Measurements from ENCODE around the gene ZBTB8A. TPM values are rescaled to one million over a fixed set of nuclear protein-coding genes. Genes with fewer than 3 reads are reported as not detected.

Gene ZBTB8A
- total and polyA plus RNA-seq, 10 of the 15 experiments (the other 5 are each of a cell fraction or from before 2014, with no cell fraction given), result 0.48 to 4.7 (median 2.4) TPM

DNA sequence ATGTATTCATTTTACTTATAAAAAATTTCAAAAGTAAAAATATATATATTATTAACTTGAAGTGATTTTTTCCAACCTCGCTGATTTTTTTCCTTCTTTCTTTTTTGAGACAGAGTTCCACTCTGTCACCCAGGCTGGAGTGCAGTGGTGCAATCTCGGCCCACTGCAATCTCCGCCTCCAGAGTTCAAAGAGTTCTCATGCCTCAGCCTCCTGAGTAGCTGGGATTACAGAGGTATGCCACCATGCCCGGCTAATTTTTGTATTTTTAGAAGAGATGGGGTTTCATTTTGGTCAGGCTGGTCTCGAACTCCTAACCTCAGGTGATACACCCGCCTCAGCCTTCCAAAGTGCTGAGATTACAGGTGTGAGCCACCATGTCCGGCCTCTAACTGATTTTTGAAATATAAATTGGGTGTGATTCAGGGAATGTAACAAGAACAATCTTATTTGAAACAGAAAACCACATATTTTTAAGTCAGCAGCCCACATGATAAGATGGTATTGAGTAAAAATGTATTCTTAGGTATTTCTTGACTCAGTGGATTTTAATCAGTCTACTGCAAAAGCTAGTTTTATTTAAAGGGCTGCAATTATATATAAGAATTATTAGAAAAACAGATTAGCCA is 44.4 kb upstream of the ZBTB8A start:
- FAIRE-seq, result no peak
- Histone ChIP-seq H3K9me3 (replicated peaks; ENCODE audit: control insufficient read depth, insufficient read depth, low read length) (no peaks in the 10 kb centered on the region), H3K36me3 (ENCODE audit: control insufficient read depth in 2 of 2, insufficient read depth in 2 of 2, low read length in 1 of 2) (no peaks in the 10 kb centered on the region), H3K27ac (ENCODE audit: control insufficient read depth, insufficient read depth) (no peak overlapping the region), H2AFZ (ENCODE audit: control insufficient read depth, low read depth, low read length) (no peak overlapping the region), H4K20me1 (ENCODE audit: control insufficient read depth, insufficient read depth) (no peaks in the 10 kb centered on the region), H3K9ac (ENCODE audit: control insufficient read depth, insufficient read depth, low read length) (no peak overlapping the region), H3K79me2 (ENCODE audit: control insufficient read depth, insufficient read depth, low read length) (no peaks in the 10 kb centered on the region), H3K4me3 (no peak overlapping the region), H3K27me3 (replicated peaks in 1 of 2; ENCODE audit: control insufficient read depth in 2 of 2, insufficient read depth in 2 of 2, low read length in 1 of 2) (no peaks in the 10 kb centered on the region; a peak in 1 of 4 replicates), H3K4me2 (ENCODE audit: control insufficient read depth, insufficient read depth) (no peak overlapping the region), H3K4me1 (ENCODE audit: control insufficient read depth, insufficient read depth, low read length) (no peaks in the 10 kb centered on the region; the same call in 1 of the 2 replicates)
- DNase-seq (ENCODE audit: low read depth, low spot score), result no peak
- no TSS peak for BruUV-seq (replicated peaks)
- TF ChIP-seq, protein P1, sequence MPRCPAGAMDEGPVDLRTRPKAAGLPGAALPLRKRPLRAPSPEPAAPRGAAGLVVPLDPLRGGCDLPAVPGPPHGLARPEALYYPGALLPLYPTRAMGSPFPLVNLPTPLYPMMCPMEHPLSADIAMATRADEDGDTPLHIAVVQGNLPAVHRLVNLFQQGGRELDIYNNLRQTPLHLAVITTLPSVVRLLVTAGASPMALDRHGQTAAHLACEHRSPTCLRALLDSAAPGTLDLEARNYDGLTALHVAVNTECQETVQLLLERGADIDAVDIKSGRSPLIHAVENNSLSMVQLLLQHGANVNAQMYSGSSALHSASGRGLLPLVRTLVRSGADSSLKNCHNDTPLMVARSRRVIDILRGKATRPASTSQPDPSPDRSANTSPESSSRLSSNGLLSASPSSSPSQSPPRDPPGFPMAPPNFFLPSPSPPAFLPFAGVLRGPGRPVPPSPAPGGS (IDR thresholded peaks at IDR 0.05; ENCODE audit: borderline replicate concordance, insufficient read depth, low read depth, low read length, poor library complexity, severe bottlenecking), result no peak
- TF ChIP-seq ZNF217 (IDR thresholded peaks at IDR 0.05) (no peak), POLR2AphosphoS2 (IDR thresholded peaks at IDR 0.05; ENCODE audit: low read depth, low read length) (no peak), MTA3 (IDR thresholded peaks at IDR 0.05; ENCODE audit: borderline replicate concordance, low read length) (no peak), SMC3 (IDR thresholded peaks at IDR 0.05; ENCODE audit: borderline replicate concordance, low read length) (no peak), WRNIP1 (IDR thresholded peaks at IDR 0.05; ENCODE audit: borderline replicate concordance, low read depth, low read length) (no peak), GATAD2B (conservative IDR thresholded peaks at IDR 0.05; ENCODE audit: low read depth) (no peak)
- TF ChIP-seq, protein P2, sequence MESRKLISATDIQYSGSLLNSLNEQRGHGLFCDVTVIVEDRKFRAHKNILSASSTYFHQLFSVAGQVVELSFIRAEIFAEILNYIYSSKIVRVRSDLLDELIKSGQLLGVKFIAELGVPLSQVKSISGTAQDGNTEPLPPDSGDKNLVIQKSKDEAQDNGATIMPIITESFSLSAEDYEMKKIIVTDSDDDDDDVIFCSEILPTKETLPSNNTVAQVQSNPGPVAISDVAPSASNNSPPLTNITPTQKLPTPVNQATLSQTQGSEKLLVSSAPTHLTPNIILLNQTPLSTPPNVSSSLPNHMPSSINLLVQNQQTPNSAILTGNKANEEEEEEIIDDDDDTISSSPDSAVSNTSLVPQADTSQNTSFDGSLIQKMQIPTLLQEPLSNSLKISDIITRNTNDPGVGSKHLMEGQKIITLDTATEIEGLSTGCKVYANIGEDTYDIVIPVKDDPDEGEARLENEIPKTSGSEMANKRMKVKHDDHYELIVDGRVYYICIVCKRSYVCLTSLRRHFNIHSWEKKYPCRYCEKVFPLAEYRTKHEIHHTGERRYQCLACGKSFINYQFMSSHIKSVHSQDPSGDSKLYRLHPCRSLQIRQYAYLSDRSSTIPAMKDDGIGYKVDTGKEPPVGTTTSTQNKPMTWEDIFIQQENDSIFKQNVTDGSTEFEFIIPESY (IDR thresholded peaks at IDR 0.05), result no peak
- no peak for ATAC-seq
- ChIA-PET POLR2A (no interaction called here), RAD21 (ENCODE audit: unreplicated experiment) (no interaction called here), CTCF (interaction anchor here (1.4 kb wide), 2 partner anchors 40 to 46 kb away, joined by 3 to 4 read pairs; no protein-coding TSS in a partner anchor), SMC1A (ENCODE audit: uncharacterized antibody, unreplicated experiment) (interaction anchor here (1.1 to 2.0 kb wide), 4 partner anchors 13 to 218 kb away, joined by 3 to 8 read pairs (median 4); no protein-coding TSS in a partner anchor)
- 27% methylated on average over 7 of the region's 7 CpGs for WGBS (ENCODE audit: insufficient coverage, insufficient replicate concordance, low lambda C conversion rate, missing lambda C conversion rate)
- intact Hi-C loops (cut with micrococcal nuclease; ENCODE audit: unreplicated experiment), result loop anchor here (5.0 kb wide), 1 partner anchor 93 kb away; no protein-coding TSS in a partner anchor
- in situ Hi-C loops (cut with MboI), result no loop called here
